GM18511 (cell line): Measurements from ENCODE around the gene TMEM248.
"Not testable (repeated sequence)": the region's sequence is repeated elsewhere in the genome, so short reads cannot be mapped to it uniquely, and the experiment has no call there.

ENCODE experiments used
- ATAC-seq: cut with Tn5 transposase; IDR thresholded peaks from one replicate; pipeline ENCODE4 v1.9.1; 2021; ENCODE audit warnings: mild to moderate bottlenecking, moderate library complexity; ENCODE audit not compliant: unreplicated experiment

The TMEM248 gene

DNA sequence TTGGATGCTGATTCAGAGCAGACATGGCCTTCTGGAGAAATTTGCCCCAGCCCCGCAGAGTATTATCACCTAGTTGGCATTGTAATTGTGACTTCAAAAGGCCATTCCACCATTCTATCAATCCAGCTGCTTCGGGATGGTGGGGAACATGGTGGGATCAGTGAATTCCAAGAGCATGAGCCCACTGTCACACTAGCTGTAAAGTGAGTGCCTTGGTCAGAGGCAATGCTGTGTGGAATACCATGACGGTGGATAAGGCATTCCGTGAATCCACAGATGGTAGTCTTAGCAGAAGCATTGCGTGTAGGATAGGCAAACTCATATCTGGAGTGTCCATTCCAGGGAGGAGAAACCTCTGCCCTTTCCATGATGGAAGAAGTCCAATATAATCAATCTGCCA, 13.3 kb upstream of the TMEM248 start:
- no peak for ATAC-seq

DNA sequence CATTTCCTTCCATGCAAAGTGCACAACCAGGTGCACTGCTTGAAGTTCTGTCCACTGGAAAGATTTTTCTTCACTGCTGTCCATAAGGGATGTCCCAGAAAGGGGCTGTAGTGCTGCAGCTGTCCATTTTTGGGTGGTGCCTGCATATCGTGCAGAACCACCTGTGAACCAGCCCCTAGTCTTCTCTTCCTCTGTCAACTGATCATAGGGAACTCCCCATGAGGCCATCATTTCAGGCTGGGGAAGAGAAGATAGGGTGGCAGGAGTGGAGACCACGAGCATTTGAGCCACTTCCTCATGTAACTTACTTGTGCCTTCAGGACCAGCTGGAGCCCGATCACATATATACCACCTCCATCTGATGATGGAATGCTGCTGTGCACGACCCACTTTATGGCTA, 12.4 kb upstream of the TMEM248 start:
- ATAC-seq, result not testable (repeated sequence)

DNA sequence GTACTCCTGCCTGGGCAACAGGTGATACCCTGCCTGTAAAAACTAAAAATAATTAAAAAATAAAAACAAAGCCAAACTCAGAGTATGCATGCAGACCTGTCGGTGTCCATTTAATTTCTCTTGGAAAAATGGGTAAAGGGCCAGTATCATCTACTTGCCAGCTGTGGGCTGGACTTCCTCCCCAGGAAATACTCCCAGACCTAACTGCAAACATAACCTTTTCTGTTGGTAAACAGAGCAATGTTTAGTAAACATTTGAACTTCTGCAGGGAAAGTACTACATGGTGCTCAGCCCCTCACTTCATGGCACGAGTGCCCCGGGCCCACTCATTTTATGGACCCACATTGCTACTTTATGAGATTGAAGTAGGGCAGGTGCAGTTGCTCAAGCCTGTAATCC, 10.2 kb upstream of the TMEM248 start:
- no peak for ATAC-seq

DNA sequence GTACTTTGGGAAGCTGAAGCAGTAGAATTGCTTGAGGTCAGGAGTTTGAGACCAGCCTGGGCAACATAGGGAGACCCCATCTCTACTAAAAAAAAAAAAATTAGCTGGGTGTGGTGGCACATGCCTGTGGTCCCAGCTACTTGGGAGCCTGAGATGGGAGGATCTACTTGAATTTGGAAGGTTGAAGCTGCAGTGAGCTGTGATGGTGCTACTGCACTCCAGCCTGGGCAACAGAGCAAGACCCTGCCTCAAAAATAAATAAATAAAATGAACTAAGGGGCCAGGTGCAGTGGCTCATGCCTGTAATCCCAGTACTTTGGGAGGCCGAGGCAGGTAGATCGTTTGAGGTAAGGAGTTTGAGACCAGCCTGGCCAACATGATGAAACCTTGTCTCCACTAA, 9.8 kb upstream of the TMEM248 start:
- ATAC-seq, result not testable (repeated sequence)

DNA sequence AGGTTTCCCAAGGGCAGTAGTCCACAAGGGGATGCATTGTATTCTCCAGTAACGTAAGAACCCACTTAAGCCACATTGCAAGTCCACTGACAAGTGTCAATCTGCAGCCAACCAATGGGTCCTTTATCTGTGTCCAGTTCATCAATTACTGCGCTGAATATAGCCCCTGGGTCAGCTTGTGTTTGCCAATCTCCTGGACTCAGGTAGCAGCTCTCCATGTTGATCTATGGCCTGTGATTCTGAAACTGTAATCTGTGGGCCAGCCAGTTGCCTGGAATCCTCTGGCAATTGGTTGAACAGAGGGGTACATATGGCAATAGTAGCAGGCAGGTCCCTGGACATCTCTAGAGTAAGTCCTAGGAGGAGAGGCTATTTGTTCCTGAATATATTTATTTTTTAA, 8.8 kb upstream of the TMEM248 start:
- ATAC-seq, result no peak

DNA sequence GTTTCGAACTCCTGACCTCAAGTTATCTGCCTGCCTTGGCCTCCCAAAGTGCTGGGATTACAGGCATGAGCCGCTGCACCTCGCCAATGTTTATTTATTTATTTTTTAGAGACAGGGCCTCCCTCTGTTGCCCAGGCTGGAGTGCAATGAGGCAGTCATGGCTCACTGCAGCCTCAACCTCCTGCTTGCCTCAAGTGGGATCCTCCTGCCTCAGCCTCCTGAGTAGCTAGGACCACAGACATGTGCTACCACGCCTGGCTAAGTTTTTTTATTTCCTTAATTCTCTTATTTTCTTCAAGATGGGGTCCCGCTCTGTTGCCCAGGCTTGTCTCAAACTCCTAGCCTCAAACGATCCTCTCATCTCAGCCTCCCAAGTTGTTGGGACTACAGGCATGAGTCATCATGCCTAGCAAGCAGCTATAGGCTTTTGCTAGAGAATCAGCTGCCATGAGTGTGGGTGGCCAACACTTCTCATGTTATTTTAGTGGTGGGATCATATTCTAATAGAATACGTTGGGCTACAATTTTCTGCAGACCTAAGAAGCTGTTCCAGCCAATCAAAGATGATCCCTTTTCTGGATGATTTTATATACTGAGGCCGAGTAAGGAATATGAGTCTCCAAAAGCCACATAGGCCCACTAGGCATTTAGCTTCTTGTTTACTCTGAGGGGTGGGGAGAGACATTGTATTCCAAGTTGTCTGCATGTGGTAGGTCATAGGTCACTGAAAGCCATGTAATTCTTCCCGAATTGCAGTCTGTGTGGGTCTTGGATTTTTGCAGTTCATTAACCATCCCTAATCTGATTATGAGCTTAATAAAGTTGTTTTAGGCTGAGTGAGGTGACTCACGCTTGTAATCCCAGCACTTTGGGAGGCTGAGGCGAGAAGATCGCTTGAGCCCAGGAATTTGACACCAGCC, 7.6 kb upstream of the TMEM248 start:
- no peak for ATAC-seq

DNA sequence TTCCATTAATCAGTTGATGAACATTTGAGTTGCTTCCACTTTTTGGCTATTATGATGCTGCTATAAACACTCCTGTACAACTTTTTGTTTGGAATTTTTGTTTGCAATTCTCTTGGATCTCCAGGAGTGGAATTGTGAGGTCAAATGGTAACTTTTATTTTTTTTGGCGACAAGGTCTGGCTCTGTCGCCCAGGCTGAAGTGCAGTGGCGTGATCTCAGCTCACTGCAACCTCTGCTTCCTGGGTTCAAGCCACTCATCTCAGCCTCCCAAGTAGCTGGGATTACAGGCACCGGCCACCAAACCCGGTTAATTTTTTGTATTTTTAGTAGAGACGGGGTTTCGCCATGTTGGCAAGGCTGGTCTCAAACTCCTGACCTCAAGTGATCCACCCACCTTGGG, 3.1 kb upstream of the TMEM248 start:
- not testable (repeated sequence) for ATAC-seq

DNA sequence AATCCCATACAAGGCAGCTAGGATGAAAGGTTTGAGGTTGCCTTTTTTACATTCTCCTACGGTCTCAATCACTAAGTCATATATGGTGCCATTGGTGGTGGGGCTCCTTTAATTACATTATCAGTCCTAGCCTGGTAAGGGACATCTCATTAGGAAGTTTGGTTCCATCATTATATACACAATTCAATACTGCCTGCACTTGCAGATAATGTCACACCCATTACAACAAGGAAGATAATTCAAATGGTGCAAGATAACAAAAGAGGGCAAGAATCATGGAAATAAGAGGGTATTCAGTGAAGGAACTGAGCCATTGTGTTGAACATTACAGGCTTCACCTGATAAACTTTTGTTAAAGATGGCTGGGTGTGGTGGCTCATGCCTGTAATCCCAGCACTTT, 1.7 kb upstream of the TMEM248 start:
- no peak for ATAC-seq

DNA sequence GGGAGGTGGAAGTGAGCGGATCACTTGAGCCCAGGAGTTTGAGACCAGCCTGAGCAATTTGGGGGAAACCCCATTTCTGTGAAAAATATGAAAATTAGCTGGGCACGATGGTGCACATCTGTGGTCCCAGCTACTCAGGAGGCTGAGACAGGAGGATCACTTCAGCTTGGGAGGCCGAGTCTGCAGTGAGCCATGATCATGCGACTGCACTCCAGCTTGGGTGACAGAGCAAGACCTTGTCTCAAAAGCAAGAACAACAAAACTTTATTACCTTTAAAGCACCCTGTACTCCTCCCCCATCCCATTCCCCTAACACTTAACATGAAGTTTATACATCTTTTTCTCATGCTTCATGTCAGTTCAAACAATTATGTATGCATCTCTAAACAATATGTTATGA, 1.3 kb upstream of the TMEM248 start:
- ATAC-seq, result no peak

DNA sequence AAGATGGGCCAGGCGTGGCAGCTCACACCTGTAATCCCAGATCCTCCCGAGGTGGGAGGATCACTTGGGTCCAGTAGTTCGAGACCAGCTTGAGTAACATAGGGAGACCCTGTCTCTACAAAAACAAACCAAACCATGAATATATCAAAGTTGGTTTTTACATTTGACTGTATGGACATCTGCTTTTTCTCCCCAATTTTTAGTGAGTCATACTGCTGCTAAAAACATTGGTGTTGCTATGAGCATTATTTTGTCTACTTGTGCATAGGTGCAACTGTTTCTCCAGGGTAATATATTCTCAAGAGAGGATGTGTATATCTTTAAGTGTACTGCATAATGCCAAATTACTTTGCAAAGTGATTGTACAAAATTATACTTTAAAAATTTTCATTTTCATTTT, 769 bp upstream of the TMEM248 start:
- no peak for ATAC-seq

DNA sequence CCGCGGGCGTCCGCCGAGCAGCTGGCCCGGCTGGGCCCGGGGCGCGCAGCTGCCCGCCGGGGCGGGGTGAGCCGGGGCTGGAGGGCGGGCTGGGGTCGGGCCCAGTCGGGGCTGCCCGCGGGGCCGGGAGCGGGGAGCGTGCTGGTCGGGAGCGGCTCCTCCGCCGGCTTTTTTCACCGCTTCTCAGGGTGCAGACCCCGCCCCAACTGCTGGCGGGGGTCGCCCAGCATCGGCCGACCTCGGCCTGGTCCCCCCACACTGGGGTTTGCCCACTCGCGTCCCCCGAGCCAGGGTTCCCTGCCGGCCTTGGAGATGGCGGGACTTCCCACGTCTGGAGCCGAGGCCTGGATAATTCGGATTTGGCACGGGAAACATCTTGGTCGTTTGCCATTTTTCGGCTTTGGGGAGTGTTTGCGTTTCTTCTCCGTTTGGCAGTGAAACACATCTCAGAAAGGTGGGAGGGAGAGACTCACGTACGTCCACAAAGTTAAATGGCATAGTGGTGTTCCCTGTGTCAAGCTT, 432 bp downstream of the TMEM248 start:
- peak; percentile 36 for ATAC-seq

DNA sequence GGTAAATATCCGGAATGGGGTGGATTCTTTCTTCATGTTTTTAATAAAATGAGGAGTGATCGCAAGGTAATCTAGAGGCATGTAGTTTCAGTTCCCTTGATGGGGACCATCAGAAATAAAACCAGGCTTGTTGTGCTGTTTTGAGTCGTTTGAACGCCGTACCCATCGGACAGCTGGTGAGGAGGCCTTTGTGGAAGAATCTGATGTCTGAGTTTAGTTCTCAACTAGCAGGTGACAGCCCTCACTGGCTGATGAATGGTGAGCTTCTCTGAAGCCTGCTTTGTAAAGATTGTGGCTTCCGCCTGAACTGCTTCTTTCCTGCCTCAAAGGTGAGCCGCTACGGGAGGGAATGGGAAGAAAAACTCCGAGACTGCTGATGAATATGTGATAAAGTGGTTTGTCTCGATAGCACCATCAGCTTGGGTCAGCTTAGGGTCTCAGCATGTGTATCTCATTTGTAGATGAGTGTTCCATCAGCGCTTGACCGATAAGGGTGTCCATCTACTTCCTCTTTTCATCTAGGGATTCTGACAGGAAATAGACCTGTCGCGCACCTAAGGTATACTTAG, 977 bp downstream of the TMEM248 start:
- peak; percentile 39 for ATAC-seq

DNA sequence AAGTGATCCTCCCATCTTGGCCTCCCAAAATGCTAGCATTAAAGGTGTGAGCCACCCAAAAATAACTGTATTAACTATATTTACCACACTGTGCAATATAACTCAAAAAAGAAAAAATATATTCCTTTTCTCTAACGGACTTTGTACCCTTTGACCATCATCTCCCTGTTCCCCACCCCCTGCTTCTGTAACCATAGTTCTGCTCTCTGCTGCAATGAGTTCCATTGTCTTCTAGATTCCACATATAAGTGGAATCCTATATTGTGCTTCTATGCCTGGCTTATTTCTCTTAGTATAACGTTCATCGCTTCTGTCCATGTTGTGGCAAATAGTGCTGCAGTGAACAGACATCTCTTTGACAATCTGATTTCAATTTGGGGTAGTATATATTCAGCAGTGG, 4.2 kb downstream of the TMEM248 start:
- no peak for ATAC-seq

DNA sequence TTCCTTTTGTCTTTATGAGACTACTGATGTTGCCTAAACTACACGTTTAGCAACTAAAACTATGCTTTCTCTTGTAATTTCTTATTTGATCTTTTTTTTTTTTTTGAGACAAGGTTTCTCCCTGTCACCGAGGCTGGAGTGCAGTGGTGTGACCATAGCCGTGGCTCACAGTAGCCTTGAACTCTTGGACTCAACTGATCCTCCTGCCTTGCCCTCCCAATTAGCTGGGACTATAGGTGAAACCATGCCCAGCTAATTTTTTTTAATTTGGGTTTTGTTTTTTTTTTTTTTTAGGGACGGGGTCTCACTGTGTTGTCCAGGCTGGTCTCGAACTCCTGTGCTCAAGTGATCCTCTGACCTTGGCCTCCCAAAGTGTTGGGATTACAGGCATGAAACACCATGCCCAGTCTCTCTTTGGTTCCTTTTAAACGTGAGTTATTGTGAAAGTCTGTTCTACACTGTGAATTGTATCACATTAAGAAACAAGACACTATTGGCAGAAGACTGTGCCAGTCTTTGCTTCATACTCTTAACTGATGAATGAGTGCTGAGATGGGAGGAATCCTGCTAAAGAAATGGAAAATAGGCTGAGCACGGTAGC, 6.4 kb downstream of the TMEM248 start:
- ATAC-seq, result no peak

DNA sequence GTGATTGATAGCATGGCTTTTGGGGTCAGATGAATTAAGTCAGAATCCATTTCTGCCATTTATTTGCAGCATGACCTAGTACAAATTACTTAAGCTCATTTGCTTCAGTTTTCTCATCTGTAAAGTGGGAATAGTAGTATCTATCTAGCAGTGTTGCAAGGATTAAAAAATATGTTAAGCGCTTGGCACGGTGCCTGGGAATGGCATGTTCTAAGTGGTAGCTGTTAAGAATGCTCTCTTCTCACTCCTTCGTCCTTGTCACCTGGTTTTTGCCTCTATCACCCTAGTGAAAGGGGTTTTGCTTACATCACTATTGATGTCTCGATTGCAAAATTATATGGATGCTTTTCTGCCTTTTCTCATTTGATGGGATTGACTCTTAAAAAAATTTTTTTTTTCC, 7.4 kb downstream of the TMEM248 start:
- ATAC-seq, result no peak

DNA sequence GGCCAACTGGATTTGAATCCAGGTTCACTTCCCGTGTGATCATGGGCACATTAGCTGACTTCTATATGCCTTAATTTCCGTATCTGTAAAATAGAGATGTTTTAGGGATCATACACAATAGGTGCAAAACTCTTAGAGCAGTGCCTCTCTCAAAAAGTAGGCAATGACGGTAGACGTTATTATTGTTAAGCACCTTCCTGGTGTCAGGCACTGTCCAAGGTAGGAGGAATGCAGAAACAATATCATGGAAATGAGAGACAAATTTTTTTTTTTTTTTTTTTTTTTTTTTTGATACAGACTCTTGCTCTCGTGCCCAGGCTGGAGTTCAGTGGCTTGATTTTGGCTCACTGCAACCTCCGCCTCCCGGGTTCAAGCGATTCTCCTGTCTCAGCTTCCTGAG, 8.1 kb downstream of the TMEM248 start:
- no peak for ATAC-seq

DNA sequence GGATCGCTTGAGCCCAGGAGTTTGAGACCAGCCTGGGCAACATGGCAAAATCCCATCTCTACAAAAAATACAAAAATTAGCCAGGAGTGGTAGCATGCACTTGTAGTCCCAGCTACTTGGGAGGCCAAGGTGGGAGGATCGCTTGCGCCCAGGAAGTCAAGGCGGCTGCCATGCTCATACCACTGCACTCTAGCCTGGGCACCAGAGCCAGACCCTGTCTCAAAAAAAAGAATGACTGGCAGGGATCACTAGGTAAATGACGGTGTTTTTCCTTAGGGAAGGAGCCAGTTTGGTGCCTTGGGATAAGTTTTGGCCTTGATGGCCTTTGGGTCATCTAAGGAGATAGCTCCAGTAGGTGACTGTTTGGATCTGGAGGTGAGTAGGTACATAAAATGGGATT, 8.9 kb downstream of the TMEM248 start:
- ATAC-seq, result no peak

DNA sequence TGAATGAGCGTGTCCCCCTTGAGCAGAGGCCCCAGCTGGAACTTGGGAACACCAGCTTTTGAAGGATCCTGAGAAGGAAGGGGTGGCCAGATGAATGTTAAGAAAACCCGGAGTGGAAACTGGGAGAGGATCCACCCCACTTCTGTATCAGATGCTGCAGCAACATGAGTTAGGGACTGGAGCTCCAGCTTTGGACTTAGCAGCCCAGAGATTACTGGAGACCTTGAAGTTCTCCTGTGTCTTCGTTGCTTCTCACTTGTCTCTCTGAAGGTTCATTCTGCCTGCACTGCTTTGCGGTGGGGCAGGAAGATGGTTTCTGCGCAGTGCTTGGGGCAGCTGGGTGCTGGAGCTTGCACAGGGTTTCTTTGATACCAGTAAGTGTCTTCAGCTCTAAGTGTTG, 9.3 kb downstream of the TMEM248 start:
- no peak for ATAC-seq

DNA sequence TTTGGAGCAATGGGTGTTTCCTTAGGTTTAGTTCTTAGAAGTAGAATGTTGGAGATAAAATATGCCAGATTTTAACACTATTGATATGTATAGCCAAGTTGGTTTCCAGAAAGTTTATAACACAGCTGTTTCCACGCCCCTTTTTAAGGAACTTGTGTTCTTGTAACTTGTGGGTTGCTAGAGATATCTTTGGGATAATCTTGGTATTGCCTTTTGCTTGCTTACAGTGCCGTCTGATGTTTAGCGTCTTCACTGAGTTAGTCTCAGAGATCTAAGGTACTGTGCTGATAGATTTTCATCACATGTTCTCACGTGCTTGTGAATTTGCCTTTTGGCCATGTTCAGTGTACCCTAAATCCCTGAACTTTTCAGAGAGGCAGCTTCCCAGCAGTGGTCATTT, 12.4 kb downstream of the TMEM248 start:
- no peak for ATAC-seq

DNA sequence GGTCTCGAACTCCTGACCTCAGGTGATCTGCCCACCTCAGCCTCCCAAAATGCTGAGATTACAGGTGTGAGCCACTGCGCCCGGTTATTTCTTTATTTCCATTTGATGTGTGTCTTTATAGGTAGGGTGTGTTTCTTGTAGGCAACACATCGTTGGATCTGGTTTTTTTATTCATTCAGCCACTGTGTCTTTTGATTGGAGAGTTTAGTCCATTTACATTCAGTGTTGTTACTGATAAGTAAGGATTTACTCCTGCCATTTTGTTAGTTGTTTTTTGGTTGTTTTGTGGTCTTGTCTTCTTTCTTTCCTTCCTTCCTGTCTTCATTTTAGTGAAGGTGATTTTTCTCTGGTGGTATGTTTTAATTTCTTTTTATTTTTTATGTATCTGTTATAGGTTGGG, 16.9 kb downstream of the TMEM248 start:
- no peak for ATAC-seq

DNA sequence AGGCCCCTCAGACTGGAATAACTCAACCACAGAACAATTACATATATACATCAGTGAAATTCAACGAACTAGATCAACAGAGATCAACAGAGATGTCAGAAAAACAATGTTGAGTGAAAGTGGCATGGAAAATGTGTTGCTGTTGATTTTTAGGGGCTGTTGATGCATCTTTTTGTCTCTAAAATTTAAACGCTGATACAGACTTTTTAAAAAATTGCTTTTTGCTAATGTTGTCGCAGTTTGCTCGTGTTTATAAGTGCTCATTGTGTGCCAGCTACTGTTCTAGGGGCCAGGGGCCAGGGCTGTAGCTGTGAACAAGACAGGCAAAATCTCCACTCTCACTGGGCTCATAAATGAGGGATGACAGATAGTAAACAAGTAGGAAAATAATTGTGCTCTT, 18.3 kb downstream of the TMEM248 start:
- ATAC-seq, result no peak

DNA sequence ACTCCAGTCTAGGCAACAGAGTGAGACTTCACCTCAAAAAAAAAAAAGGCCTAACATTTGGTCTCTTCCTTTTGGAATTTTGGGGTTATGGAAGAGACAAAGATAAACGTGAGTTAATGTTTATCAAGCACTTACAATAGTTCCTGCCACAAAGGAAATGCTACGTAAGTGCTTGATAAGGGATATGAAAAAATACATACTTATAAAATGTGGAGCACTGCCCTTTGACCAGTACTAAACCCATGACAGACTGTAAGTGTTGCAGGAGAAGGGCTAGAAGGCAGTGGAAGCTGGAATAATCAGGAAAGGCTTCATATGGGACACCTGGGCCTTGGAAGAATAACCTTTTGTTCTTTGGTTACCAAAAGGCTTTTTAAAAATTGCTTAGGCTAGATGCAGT, 25.5 kb downstream of the TMEM248 start:
- ATAC-seq, result no peak
